HepG2 (cell line): ENCODE results near the gene TENT5A. TPM values are rescaled to one million over a fixed set of nuclear protein-coding genes. Genes with fewer than 3 reads are reported as not detected.
A peak's percentile ranks its signal among the peaks of the same experiment; 100 is the strongest.

Source experiments
- ATRX ChIP-seq: sonication (generic); formaldehyde crosslinking; IDR thresholded peaks from 2 replicates; pipeline ENCODE4 v1.4.0; 2020; ENCODE audit warnings: missing genetic modification reagents, borderline replicate concordance
- EHMT2 ChIP-seq: fragments of 200-600 bp; sonication (generic); IDR thresholded peaks from 2 replicates; pipeline ENCODE4 v1.7.0; 2017; ENCODE audit warnings: antibody characterized with exemption, low read depth, low read length, borderline replicate concordance
- GABPA ChIP-seq, 2 experiments: IDR thresholded peaks; 2 replicates each; pipeline ENCODE4 v1.6.1; 2011 to 2016; ENCODE audit warnings: low read depth in 2 of 2, low read length in 1 of 2, missing biosample characterization in 1 of 2, missing genetic modification characterization in 1 of 2
- HMGXB4 ChIP-seq, 2 experiments: sonication (generic) in 1 of 2; formaldehyde crosslinking in 1 of 2; IDR thresholded peaks; 2 replicates each; pipeline versions ENCODE4 v1.4.0 to v1.6.1; 2018 to 2020; ENCODE audit warnings: missing genetic modification reagents in 2 of 2, borderline replicate concordance in 1 of 2, low read depth in 1 of 2, mild to moderate bottlenecking in 1 of 2, missing biosample characterization in 1 of 2
- HNRNPK ChIP-seq: fragments of 200-400 bp; formaldehyde crosslinking; IDR thresholded peaks from 2 replicates; pipeline ENCODE4 v1.6.1; 2018; ENCODE audit warnings: low read length, low read depth, moderate library complexity, mild to moderate bottlenecking; ENCODE audit not compliant: poor library complexity, severe bottlenecking
- KLF12 ChIP-seq: sonication (generic); formaldehyde crosslinking; IDR thresholded peaks from 2 replicates; pipeline ENCODE4 v1.4.0; 2020; ENCODE audit warnings: missing genetic modification reagents, borderline replicate concordance
- LRRFIP1 ChIP-seq: sonication (generic); formaldehyde crosslinking; conservative IDR thresholded peaks from 2 replicates; pipeline ENCODE4 v1.4.0; 2020; ENCODE audit warnings: missing genetic modification reagents
- MIER3 ChIP-seq: IDR thresholded peaks from 2 replicates; pipeline ENCODE4 v1.6.1; 2016; ENCODE audit warnings: missing compliant biosample characterization, borderline replicate concordance
- REST ChIP-seq, 2 experiments: IDR thresholded peaks; 2 replicates each; pipeline ENCODE4 v1.6.1; 2011 to 2012; ENCODE audit warnings: low read length in 2 of 2, borderline replicate concordance in 1 of 2, low read depth in 1 of 2, mild to moderate bottlenecking in 1 of 2, moderate library complexity in 1 of 2
- RFXANK ChIP-seq: IDR thresholded peaks from 2 replicates; pipeline ENCODE4 v1.6.1; 2016
- RXRA ChIP-seq: sonication (generic); formaldehyde crosslinking; IDR thresholded peaks from 2 replicates; pipeline ENCODE4 v1.5.1; 2020; ENCODE audit warnings: missing genetic modification reagents
- SMARCC2 ChIP-seq: fragments of 450-650 bp; IDR thresholded peaks from 2 replicates; pipeline ENCODE4 v1.6.1; 2017; ENCODE audit warnings: antibody characterized with exemption, mild to moderate bottlenecking
- ZEB1 ChIP-seq: IDR thresholded peaks from 2 replicates; pipeline ENCODE4 v1.6.1; 2012; ENCODE audit warnings: mild to moderate bottlenecking, low read depth, inconsistent platforms; ENCODE audit not compliant: insufficient replicate concordance
- ZNF10 ChIP-seq: sonication (generic); formaldehyde crosslinking; IDR thresholded peaks from 2 replicates; pipeline ENCODE4 v1.4.0; 2020; ENCODE audit warnings: mild to moderate bottlenecking, low read depth, missing genetic modification reagents, borderline replicate concordance
- ZNF614 ChIP-seq: IDR thresholded peaks from 2 replicates; pipeline ENCODE4 v1.6.1; 2018; ENCODE audit warnings: missing biosample characterization, missing genetic modification reagents, inconsistent platforms, borderline replicate concordance
- polyA plus RNA-seq, 8 experiments: library from polyadenylated mRNA; depleted of rRNA in 3 of 8; stranded (reverse) in 7 of 8; unstranded in 1 of 8; fragments of >200 nt; fragmentation: Illumina TruSeq in 4 of 8; extraction: Trizol in 4 of 8; gene quantifications; 2 replicates each; pipeline versions ENCODE4 v1.2.1 to v1.2.3, GENCODE V29; 2011 to 2016; ENCODE audit warnings: low read depth in 4 of 8, missing spikeins in 1 of 8, mixed read lengths in 1 of 8; ENCODE audit not compliant: insufficient read depth in 1 of 8
- total RNA-seq, 5 experiments: library from RNA; depleted of rRNA; stranded (reverse); fragments of >200 nt; fragmentation: Illumina TruSeq; extraction: Trizol; gene quantifications; 2 replicates each; pipeline ENCODE4 v1.2.3, GENCODE V29; 2016; ENCODE audit warnings: low read depth in 1 of 5

Gene TENT5A
- total and polyA plus RNA-seq, 2 of the 13 experiments (the other 11 are each of a cell fraction or from before 2014, with no cell fraction given) = 8.0 to 13.8 TPM

- TF ChIP-seq REST (IDR thresholded peaks at IDR 0.05; ENCODE audit: borderline replicate concordance in 1 of 2, low read depth in 1 of 2, low read length in 2 of 2) (0 out of 4 replicates have a peak, but pooled peaks of 1 of the 2 experiments have one; percentile 10), LRRFIP1 (CRISPR knock-in tag) (no peak), GABPA (IDR thresholded peaks at IDR 0.05; ENCODE audit: low read depth, low read length) (no peak), GABPA (CRISPR knock-in tag; IDR thresholded peaks at IDR 0.05; ENCODE audit: low read depth) (no peak; the same call in 1 of the 2 replicates), RXRA (no peak; the same call in none of the 2 replicates), KLF12 (CRISPR knock-in tag) (no peak), MIER3 (CRISPR knock-in tag) (no peak), RFXANK (CRISPR knock-in tag) (no peak), HMGXB4 (CRISPR knock-in tag; IDR thresholded peaks at IDR 0.05; ENCODE audit: borderline replicate concordance in 1 of 2, low read depth in 1 of 2) (peak; percentile 19 to 26; a peak in 2 of 4 replicates), EHMT2 (no peak), ZEB1 (peak; percentile 37), ZNF614 (CRISPR knock-in tag) (no peak), ATRX (CRISPR knock-in tag) (no peak), HNRNPK (peak; percentile 25), SMARCC2 (no peak), ZNF10 (CRISPR knock-in tag) (no peak)
These were observed at the start of gene TENT5A (continued) for GRCh38 chr6:81752084-81752920.
